HG03280 (cell line): ENCODE results near the gene CMTM7.

Experiments
- ATAC-seq: cut with Tn5 transposase; IDR thresholded peaks from one replicate; pipeline ENCODE4 v1.9.1; 2021; ENCODE audit warnings: mild to moderate bottlenecking, moderate library complexity; ENCODE audit not compliant: unreplicated experiment

Gene CMTM7

GRCh38 chr3:32411442-32411841 is 19.8 kb downstream of the CMTM7 start:
- no peak for ATAC-seq

- ATAC-seq, result no peak
Observed at GRCh38 chr3:32412887-32413286, 21.2 kb downstream of the CMTM7 start.

DNA sequence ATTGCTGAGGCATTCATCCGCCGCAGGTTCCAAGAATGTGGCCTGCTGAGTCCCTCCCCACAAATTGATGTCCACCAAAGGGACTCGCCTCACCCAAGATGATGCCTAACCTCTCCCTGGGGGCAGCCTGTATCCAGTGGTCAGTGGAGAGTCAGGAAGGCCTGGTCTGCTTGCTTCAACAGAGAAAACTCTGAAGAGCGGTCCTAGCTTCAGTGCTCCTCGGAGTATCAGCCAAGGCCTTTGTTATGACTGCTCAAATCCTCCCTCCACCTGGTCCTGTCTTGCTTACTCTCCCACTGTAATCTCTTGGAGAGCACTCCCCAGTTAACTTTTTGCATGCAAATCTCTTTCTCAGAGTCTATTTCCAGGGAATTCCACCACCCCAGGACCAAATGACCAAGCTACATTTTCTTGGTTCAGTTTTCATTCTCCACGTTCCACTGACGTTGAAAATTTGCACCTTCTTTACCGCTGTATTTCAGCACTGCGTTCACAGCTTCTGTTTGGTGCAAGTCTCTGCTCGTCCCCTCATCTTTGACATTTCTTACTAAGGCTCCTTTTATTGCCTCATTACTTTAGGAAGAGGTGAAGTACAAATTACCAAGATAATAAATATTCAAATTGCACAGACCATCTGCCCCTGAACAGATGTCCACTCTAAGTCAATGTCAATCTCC is 22.3 kb downstream of the CMTM7 start:
- ATAC-seq, result no peak

GRCh38 chr3:32414522-32415202 is 23.0 kb downstream of the CMTM7 start:
- no peak for ATAC-seq

- no peak for ATAC-seq
Observed at GRCh38 chr3:32419742-32420125, 28.1 kb downstream of the CMTM7 start.

DNA sequence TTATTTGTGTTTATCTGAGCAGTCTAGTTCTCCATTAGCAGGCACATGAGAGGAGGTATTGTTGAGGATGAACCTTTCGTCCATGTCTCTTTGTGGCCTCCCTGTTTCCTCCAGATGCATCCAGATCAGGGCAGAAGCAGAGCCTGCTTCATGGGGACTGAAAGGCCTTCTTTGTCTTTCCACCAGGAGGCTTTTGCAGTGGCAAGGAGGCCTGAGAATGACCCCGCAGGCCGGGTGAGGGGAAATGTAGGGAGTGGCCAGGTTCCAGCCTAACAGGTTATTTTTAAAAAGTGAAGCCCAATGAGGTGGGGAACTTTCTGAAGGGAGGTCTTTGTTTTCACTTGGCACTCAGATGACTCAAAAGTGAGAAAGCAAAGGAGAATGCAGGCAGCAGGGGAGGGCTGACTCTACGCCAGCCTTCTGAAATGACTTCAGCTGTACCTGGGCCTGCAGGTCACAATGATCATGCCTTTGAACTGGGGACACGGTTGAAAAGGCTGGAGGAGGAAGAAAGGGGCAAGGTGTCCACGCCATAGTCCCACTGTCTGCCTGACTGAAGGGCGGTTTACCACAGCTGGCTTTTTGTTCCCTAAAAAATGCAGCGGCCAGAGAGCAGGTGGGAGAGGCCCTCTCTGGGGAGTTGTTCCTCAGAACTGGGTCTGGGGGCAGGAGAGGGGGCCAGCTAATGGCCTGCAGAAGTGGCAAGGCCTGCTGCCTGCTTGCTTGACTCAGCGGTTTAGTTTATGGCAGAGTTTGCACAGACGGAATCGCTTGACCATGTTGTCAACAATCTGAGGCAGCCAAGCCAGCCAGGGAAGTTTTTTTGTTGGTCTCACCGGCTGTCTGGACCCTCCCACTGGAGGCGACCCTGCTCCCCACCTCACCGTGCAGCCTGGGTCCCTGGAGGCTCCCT is 28.7 kb downstream of the CMTM7 start:
- ATAC-seq, result peak; percentile 47

GRCh38 chr3:32421185-32421584 is 29.5 kb downstream of the CMTM7 start:
- no peak for ATAC-seq

GRCh38 chr3:32421991-32422859 is 30.6 kb downstream of the CMTM7 start:
- ATAC-seq, result no peak

- no peak for ATAC-seq
Observed at GRCh38 chr3:32422943-32423342, 31.3 kb downstream of the CMTM7 start.

GRCh38 chr3:32423534-32423933 is 31.9 kb downstream of the CMTM7 start:
- ATAC-seq, result peak; percentile 53

GRCh38 chr3:32423956-32424557 is 32.4 kb downstream of the CMTM7 start:
- no peak for ATAC-seq

- no peak for ATAC-seq
Observed at GRCh38 chr3:32424581-32425250, 33.1 kb downstream of the CMTM7 start.

DNA sequence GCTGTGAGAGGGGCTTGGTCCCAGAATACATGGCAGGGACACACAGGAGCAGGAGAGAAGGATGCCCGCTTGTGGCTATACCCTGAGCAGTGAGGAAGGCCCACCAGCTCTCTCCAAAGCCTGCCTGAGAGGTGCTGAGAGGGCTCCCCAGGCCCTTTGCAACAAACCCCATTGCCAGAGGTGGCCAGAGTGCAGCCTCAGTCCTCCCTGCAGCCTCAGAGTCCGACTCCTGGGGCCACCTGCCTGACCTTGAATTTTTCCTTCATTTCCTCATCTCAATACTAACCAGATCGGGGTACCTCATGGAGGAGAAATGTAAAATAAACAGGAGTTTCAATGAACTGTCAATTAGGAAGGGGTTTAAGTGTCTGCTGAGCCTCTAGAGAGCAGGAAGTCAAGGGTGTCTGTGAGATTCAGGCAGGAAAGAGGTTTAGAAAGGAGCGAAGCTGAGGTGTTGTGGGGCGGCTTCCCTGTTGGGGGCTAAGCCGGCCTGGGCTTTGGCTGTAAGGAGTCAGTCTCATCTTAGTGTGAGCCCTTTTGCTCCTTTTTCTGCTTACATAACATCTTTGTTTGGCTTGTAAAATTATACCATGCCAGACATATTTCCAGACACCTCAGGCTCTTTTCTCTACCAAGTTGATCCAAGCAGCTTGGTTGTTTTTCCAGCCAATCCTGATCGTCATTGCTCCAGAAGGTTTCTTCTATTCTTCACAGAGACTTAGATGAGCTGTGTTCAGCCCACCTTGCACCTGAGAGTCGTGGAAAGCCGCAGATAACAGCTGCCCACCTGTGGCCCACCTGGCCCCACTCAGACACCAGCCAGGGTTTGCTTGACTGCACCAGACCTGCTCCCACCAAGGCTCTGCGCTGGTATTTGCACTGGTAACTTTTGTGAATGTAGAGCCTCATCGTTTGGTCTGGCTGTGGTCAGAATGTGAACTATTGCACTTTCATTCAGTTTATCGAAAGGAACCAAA is 36.7 kb downstream of the CMTM7 start:
- peak; percentile 49 for ATAC-seq

- ATAC-seq, result no peak
Observed at GRCh38 chr3:32430900-32431299, 39.2 kb downstream of the CMTM7 start.

- ATAC-seq, result no peak
Observed at GRCh38 chr3:32431481-32431880, 39.8 kb downstream of the CMTM7 start.

GRCh38 chr3:32432045-32432710 is 40.5 kb downstream of the CMTM7 start:
- no peak for ATAC-seq

DNA sequence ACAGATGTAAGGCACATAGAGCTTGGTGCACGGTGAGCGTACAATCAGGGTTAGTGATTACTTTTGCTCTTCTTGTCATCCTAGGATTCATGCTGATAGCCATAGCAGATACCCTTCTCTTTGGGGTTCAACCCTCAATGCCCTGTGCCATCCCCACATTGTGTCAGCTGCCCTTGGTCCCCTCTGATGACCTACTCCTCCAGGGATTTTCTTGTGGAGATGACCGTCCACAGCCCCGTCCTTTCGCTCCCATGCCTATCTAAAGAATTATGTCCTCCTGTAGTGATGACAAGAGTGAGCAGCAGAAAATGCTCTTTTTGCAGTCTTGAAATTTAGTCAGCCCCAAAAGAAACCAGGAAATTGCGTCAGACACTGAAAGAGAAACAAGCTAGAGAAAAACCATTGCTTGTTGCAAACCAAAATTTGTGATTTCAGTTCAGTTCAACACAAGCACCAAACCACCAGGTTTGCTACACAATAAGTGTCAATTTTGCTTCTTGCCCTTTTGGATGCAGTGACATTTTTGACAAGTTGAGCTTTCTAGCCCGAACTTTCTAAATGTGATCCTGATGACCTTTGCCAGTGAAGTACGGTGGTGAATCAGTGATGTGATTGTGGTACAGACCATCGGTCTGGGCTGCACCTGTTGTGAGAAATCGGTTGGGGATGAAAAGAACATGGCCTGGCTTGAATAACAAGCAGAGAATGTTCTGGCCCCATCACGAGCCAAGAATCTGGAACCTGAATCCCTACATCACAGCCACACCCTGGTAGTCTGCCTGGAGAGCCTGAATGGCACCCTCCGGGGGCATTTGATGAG is 41.3 kb downstream of the CMTM7 start:
- peak; percentile 45 for ATAC-seq
